AG09319 (cell line): ENCODE results near the gene USP43.
"Not testable (repeated sequence)": the region's sequence is repeated elsewhere in the genome, so short reads cannot be mapped to it uniquely, and the experiment has no call there.

Experiments used
- DNase-seq: peaks from one replicate; pipeline ENCODE4 v3.0.0-alpha.2; 2010; ENCODE audit warnings: low read depth; ENCODE audit errors: extremely low read depth
- TF ChIP-seq, protein P1 (sequence below): IDR thresholded peaks from 2 replicates; pipeline ENCODE4 v1.5.1; 2011; ENCODE audit warnings: low read depth, mild to moderate bottlenecking, inconsistent platforms, low read length, moderate library complexity

USP43 gene

DNA sequence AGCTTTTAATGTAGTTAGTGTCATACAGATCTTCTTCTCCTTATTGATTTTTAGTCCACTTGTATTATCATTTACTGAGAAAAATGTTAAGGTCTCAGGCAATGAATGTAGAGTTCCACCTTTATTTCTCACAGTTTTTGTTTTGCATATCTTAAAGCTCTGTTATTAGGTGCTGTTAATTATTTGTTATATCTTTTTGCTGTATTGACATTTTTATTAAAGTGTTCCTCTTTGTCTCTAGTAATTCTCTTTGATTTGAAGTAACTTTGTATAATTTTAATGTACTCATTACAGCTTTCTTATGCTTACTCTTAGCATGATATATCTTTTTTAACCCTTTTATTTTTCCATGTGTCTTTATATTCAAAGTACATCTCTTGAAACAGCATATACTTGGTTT, 22.4 kb upstream of the USP43 start:
- no peak for DNase-seq
- TF ChIP-seq, protein P1, sequence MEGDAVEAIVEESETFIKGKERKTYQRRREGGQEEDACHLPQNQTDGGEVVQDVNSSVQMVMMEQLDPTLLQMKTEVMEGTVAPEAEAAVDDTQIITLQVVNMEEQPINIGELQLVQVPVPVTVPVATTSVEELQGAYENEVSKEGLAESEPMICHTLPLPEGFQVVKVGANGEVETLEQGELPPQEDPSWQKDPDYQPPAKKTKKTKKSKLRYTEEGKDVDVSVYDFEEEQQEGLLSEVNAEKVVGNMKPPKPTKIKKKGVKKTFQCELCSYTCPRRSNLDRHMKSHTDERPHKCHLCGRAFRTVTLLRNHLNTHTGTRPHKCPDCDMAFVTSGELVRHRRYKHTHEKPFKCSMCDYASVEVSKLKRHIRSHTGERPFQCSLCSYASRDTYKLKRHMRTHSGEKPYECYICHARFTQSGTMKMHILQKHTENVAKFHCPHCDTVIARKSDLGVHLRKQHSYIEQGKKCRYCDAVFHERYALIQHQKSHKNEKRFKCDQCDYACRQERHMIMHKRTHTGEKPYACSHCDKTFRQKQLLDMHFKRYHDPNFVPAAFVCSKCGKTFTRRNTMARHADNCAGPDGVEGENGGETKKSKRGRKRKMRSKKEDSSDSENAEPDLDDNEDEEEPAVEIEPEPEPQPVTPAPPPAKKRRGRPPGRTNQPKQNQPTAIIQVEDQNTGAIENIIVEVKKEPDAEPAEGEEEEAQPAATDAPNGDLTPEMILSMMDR, result no peak

- TF ChIP-seq, protein P1, result no peak
- no peak for DNase-seq
These were observed 16.8 kb upstream of the USP43 start for GRCh38 chr17:9628509-9628908.

- TF ChIP-seq, protein P1, result no peak
- DNase-seq, result no peak
These were observed 12.6 kb upstream of the USP43 start for GRCh38 chr17:9632741-9633140.

DNA sequence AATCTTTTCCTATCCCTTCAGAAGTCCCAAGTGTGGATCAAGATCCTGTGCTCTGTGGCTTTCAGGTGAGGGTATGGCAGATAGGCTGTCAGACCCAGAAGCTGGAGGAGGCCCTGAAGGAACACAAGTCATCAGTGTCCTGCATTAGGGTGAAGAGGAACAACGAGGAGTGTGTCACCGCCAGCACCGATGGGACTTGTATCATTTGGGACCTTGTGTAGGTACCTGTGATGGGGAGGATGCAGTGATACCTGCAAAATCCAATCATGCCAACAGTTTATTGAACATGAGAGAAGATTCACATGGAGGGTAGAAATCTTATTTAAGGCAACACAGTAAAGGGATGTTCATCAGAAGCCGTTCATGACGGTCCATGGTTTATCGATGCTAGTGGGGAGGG, 10.0 kb upstream of the USP43 start:
- TF ChIP-seq, protein P1, result no peak
- DNase-seq, result no peak

DNA sequence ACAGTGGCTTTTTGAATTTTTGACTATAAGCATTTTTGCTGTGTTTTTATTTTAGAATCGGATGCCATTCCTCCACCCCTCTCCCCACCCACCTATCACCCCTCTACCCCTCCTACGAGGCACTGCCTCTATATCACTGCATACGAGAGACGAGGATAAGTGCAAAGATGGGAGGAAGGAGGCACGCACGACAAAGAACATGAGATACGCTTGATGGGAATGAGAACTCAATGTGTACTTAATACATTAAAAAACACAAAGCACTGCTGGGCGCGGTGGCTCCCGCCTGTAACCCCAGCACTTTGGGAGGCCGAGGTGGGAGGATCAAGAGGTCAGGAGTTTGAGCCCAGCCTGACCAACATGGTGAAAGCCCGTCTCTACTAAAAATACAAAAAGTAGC, 8.8 kb upstream of the USP43 start:
- DNase-seq, result no peak
- TF ChIP-seq, protein P1, result no peak

DNA sequence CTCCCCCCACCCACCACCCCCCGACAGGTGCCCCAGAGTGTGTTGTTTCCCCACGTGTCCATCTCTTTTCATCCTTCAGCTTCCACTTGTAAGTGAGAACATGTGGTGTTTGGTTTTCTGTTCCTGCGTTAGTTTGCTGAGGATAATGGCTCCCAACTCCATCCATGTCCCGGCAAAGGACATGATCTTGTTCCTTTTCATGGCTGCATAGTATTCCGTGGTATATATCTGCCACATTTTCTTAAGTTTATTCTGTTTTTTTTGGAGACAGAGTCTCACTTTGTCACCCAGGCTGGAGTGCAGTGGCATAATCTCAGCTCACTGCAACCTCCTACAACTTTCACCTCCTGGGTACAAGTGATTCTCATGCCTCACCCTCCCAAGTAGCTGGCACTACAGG, 4.9 kb upstream of the USP43 start:
- DNase-seq, result not testable (repeated sequence)

DNA sequence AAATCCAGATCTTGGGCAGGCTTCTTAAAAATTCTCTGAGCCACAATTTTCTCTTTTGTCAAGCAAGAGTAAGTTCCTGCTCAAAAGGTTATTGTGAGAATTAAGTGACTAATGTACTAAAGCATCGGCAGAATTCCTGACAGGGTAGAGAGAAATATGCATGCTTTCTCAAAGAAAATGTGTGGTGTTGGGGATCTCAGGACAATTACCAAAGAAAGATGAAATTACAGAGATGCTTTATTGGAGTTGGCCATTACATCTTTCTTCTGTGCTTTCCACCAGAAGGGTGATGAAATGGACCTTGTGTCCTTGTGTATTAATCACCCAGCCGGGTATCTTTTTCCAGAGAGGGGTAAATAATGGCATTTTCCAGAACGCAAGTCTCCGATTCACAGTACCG, 1.7 kb upstream of the USP43 start:
- TF ChIP-seq, protein P1, result no peak
- DNase-seq, result no peak

DNA sequence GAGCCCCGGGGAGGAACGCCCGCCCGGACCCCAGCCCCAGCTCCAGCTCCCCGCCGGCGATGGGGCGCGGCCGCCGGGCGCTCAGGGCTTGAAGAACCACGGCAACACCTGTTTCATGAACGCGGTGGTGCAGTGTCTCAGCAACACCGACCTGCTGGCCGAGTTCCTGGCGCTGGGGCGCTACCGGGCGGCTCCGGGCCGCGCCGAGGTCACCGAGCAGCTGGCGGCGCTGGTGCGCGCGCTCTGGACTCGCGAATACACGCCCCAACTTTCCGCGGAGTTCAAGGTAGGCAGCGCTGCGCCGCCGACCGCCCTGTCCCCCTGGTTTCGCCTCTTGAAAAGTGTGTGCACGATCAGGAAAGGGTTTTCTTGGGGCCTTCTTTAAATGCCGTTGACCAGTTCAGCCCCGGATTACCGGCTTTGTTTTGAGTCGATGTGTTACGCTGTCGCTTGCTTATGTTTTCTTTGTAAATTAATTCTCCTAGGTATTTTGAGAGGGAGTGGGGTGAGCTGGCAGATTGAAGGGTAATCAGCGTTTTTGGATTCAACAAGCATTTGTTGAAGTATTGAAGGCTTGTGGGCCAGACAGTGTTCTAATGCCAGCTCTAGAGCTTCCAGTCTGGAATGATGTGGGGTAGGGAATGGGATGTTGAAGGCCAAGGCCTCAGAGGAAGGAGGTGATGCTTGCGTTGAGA, 681 bp downstream of the USP43 start:
- TF ChIP-seq, protein P1, result no peak
- DNase-seq, result no peak
